HG03108 (cell line): ENCODE data around the gene LRRC4C.

Source experiments
- ATAC-seq: cut with Tn5 transposase; IDR thresholded peaks from one replicate; pipeline ENCODE4 v1.9.1; 2021; ENCODE audit warnings: moderate library complexity; ENCODE audit not compliant: unreplicated experiment

LRRC4C gene

GRCh38 chr11:41419901-41420300, 39.6 kb downstream of the LRRC4C start:
- ATAC-seq = no peak

GRCh38 chr11:41414771-41415440, 44.5 kb downstream of the LRRC4C start:
- no peak for ATAC-seq

GRCh38 chr11:41413843-41414242, 45.6 kb downstream of the LRRC4C start:
- ATAC-seq = no peak

GRCh38 chr11:41405812-41406211, 53.6 kb downstream of the LRRC4C start:
- ATAC-seq = no peak

- no peak for ATAC-seq
Measured at GRCh38 chr11:41404109-41404508, 55.3 kb downstream of the LRRC4C start.

GRCh38 chr11:41403458-41403857, 56.0 kb downstream of the LRRC4C start:
- no peak for ATAC-seq

GRCh38 chr11:41400819-41401382, 58.6 kb downstream of the LRRC4C start:
- ATAC-seq = no peak

- ATAC-seq = no peak
Measured at GRCh38 chr11:41400124-41400523, 59.3 kb downstream of the LRRC4C start.

GRCh38 chr11:41399323-41399722, 60.1 kb downstream of the LRRC4C start:
- no peak for ATAC-seq

GRCh38 chr11:41398175-41398574, 61.3 kb downstream of the LRRC4C start:
- ATAC-seq = no peak

- no peak for ATAC-seq
Measured at GRCh38 chr11:41394521-41395195, 64.8 kb downstream of the LRRC4C start.

- ATAC-seq = no peak
Measured at GRCh38 chr11:41392596-41392995, 66.9 kb downstream of the LRRC4C start.

- no peak for ATAC-seq
Measured at GRCh38 chr11:41389623-41390130, 69.8 kb downstream of the LRRC4C start.

- ATAC-seq = no peak
Measured at GRCh38 chr11:41384329-41384728, 75.1 kb downstream of the LRRC4C start.

- no peak for ATAC-seq
Measured at GRCh38 chr11:41383768-41384167, 75.7 kb downstream of the LRRC4C start.

- ATAC-seq = no peak
Measured at GRCh38 chr11:41382927-41383326, 76.5 kb downstream of the LRRC4C start.

GRCh38 chr11:41379084-41379483, 80.4 kb downstream of the LRRC4C start:
- ATAC-seq = no peak

GRCh38 chr11:41377709-41378394, 81.6 kb downstream of the LRRC4C start:
- no peak for ATAC-seq

- no peak for ATAC-seq
Measured at GRCh38 chr11:41351825-41352224, 107.6 kb downstream of the LRRC4C start.

GRCh38 chr11:41346042-41346441, 113.4 kb downstream of the LRRC4C start:
- no peak for ATAC-seq
